DOHH2 (cell line): ENCODE data around the gene UVSSA.

Source experiments
- CTCF ChIP-seq: fragments of 200-600 bp; sonication (generic); IDR thresholded peaks from one replicate; pipeline ENCODE4 v1.5.1; 2014; ENCODE audit warnings: antibody characterized with exemption, mild to moderate bottlenecking, low read depth, low read length; ENCODE audit not compliant: poor library complexity, severe bottlenecking
- EZH2phosphoT487 ChIP-seq: fragments of 200-600 bp; sonication (generic); IDR thresholded peaks from 2 replicates; pipeline ENCODE4 v1.6.1; 2017; ENCODE audit warnings: borderline replicate concordance, mild to moderate bottlenecking, antibody characterized with exemption, low read length, moderate library complexity, mixed read lengths

GRCh38 chr4:1406981-1407656 lies 60.1 kb downstream of the UVSSA start:
- no peak for TF ChIP-seq CTCF
- TF ChIP-seq EZH2phosphoT487, result no peak
